ENCODE measurements around the gene SPTA1.
"Not testable (repeated sequence)": the region's sequence is repeated elsewhere in the genome, so short reads cannot be mapped to it uniquely, and the experiment has no call there.

Gene SPTA1

DNA sequence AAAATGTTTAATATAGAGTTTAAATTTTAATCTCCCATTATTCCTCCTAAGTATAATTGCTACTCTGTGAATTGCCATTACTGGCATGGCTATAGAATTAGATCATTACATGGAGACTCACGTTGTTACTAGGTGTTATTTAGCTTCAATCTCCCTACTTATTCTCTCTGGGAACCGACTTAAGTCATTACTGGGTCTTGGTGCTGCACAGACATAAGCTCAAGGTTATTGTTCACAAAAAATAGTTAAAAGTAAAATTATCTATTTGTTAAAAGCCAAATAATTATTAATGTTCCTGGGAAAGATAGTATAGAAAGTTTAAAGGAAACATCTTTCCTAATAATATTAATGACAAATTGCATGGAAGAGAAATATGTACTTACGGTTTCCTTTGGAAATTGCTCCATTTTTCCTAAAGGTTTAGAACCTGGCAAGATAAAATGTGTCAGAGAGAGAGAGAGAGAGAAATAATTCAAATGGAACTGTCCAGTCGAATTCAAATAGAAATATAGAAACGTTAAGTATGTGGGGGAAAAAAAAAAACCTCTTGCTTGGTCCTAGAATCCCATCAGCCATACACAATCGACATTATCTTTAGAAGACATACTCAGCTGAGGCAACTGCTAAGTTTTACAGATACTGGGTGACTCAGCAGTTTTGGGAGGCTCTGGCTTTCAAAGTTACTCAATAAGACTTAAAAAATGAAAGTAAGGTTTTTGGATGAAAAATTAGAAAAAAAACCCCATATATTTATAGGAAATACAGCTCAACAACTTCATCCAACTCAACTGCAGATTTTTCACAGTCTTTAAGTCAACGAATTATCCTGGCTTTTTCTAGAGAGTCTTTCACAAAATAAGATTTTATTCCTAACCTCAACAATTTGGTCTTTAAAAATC, at the start of gene SPTA1:
SPTA1 (minus strand) TSS at position 605 of the 899 bp plus-strand sequence; CDS start at position 407, 198 bp downstream.
- no peak for DNase-seq

DNA sequence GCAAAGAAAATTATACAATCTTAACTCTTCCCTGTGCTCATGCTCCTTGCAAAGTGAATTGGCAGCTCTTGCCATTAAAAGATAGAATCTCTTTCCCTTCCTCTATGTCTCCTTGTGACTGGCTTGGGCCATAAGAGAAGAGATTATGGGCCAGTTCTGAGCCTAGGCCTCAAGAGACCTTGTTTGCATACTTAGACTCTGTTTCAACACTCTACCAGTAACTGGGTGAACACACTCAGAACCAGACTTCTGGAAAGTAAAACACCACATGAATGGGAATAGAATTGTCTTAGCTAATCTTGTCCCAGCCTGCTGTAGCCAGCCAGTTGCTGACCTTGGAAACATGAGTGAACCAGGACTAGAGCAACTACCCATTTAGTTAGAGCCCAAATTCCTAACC, 49.3 kb upstream of the SPTA1 start:
- DNase-seq, result no peak

DNA sequence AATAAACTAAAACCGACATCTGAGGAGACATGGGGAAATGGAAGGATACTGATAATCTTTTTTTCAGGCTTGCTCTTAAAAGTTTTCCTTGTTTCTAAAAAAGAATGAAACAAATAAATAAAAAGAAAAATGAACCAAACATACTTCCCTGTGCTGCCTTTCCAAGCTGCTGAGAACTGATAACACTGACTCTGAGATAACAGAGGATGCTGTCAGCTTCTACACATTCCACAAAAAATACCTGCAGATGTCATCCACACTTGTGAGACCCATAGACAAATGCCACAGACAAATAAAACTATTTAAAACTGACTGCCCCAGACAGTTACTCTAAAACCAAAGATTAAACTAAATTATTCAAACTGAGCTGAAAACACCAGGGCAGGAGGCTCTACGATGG, 46.0 kb upstream of the SPTA1 start:
- no peak for DNase-seq

DNA sequence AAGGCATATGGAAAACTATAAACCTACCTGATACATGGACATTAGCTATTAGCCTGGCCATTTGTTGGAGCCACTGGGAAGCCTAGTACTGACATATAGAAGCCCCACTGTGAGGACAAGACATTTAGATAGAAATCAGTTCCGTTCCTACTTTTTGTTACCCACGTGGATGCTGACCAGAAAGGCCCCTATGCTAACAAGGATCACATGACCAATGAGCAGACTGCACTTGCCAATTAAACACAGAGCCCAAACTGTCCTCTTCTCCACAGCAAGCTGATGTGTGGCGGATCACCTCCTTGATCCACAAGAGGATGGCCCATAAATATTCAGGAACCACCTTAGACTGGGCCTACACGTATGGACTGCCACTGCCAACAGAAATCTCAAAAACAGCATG, 45.2 kb upstream of the SPTA1 start:
- DNase-seq, result no peak

DNA sequence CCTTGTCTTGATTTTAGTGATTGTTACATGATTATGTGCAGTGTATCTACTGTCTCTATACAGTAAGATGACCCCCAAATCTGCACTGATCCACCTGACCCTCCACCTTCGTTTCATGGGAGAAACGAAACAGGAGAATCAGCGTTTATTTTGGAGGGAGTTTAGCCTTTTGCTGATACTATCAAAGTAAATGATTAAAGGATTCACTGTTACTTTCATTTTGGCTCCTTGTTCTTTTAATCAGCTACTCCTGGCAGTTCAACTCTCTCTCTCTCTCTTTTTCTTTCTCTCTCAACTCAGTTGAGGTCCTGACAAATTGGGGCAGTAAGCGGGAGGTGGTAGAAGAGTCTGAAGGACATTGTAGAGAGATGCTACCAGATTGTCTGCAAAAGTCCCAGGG, 43.9 kb upstream of the SPTA1 start:
- DNase-seq, result no peak

DNA sequence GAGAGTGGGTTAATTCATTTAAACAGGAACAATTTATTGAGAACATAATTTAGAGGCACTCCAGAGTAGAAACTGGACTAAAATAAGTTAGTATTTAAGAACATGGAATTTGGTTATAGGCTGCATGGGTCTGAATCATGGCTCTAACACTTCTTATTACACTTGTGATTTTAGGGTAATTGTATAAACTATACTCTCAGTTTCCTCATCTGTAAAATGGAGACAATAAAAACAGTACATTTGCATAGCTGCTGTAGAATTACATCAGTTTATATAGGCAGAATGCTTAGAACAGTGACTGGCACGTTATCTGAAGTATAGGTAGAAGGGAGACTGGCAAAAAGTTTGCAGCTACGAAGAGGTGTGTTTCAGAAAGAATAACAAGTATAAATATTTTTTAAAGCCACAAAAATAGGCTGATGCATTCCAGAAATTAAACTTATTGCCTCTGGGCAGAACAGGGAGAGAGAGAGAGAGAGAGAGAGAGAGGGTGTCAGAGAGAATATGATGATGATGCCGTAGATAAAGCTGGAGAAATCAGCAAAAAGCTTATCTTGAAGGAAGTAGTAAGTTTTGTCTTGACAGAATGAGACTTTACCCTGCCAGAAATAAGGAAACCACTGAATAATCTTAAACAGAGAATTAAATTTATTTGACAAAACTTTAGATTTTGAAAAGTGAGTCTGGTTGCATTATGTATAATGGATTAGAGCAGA, 42.2 kb upstream of the SPTA1 start:
- DNase-seq, result no peak

- DNase-seq, result no peak
Measured at GRCh38 chr1:158724442-158724841, 37.9 kb upstream of the SPTA1 start.

GRCh38 chr1:158720620-158721019, 34.1 kb upstream of the SPTA1 start, which contains the start of gene OR6K3:
Gene OR6K3, minus strand, starts transcription at chr1:158720720. Its CDS starts 2,605 bp downstream, at chr1:158718115.
- no peak for DNase-seq

GRCh38 chr1:158719664-158720063, 33.1 kb upstream of the SPTA1 start:
- no peak for DNase-seq

- DNase-seq, result no peak
Measured at GRCh38 chr1:158717344-158717743, 30.8 kb upstream of the SPTA1 start.

- DNase-seq, result no peak
Measured at GRCh38 chr1:158716335-158716734, 29.8 kb upstream of the SPTA1 start.

GRCh38 chr1:158714754-158715153, 28.2 kb upstream of the SPTA1 start:
- no peak for DNase-seq

- DNase-seq, result no peak
Measured at GRCh38 chr1:158711098-158711497, 24.6 kb upstream of the SPTA1 start.

GRCh38 chr1:158706096-158706495, 19.6 kb upstream of the SPTA1 start:
- DNase-seq, result no peak

DNA sequence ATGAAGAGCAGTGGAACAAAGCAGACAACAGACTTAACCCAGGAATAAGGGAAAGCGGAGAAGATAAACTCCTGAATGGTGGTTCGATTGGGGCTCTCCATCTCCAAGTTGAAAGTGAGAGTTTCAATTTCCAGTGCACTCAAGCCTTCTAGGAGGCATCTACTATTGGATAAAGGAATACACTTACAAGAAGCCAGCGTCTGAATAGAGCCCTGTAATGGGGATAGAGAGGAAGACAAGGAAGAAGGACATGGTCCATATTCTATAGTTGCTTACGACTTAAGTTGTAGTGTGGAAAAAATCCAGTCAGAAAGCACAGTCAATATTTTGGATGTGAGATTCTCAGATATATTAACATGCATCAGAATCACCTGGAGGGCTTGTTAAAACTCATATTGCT, 14.0 kb upstream of the SPTA1 start, which contains the start of gene OR6K2:
OR6K2 (minus strand) TSS at position 101 of the 400 bp plus-strand sequence; CDS start at position 101, 0 bp downstream.
- no peak for DNase-seq

DNA sequence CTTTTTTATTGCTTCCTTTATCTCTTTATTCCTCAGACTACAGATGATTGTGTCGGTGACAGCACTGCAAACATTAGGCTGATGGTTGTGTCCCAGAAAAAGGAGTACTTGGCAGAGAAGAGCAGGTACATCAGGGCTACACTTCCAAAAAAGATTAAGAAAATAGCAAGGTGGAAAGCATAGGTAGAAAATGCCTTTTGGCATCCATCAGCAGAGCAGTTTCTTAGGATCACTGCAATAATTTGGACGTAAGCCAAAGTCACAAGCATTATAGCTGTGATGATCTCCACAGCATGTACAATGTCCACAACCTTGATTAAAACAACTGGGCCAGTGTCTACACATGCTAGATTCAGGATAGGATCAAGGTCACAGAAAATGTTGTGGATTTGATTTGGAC, 8.1 kb upstream of the SPTA1 start:
- no peak for DNase-seq

DNA sequence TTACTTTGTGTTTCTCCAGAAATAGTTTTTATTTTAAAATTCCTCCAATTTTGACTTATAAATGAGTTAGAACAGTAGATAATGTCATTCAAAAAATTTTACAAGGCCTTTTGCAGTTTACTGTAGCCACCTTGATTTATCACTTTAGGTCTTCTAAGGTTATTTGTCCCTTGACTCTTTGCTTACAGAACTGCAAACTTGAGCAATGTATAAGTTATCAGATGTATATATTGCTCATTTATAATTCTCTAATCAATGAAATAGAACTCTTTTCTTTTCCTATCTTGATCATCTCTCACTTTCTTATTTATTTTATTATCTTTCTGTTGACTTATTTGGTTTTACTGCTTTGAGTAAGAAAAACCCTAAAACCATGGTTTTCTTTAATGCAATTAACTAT, 5.8 kb upstream of the SPTA1 start:
- DNase-seq, result no peak

- DNase-seq, result no peak
Measured at GRCh38 chr1:158691907-158692306, 5.4 kb upstream of the SPTA1 start.

DNA sequence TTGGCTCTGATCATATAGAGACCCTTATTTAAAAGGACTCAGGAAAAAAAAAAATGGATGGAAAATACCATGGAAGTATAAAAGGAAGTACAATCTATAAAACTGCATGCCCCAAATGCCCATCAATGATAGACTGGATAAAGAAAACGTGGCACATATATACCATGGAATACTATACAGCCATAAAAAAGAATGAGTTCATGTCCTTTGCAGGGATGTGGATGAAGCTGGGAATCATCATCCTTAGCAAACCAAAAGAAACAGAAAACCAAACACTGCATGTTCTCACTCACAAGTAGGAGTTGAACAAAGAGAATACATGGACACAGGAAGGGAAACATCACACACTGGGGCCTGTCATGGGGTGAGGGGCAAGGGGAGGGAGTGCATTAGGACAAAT, 4.6 kb upstream of the SPTA1 start:
- not testable (repeated sequence) for DNase-seq

GRCh38 chr1:158689875-158690274, 3.4 kb upstream of the SPTA1 start:
- DNase-seq, result no peak

DNA sequence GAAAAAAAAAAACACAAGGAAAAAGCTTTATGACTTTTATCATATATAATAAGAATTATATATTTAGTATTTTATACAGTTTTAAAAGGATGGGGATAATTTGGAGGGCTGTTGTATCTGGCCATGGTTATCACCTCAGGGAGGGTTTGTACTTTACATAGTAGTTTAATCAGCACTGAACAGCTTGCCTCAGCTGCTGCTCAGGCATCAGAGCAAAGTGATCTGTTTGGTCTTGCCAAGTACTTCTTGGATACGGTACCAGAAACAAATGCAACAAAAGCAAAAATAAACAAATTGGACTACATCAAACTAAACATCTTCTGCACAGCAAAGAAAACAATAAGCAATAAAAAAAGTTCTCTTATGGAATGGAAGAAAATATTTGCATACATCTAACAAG, 2.6 kb upstream of the SPTA1 start:
- DNase-seq, result no peak

- DNase-seq, result not testable (repeated sequence)
Measured at GRCh38 chr1:158688343-158688742, 1.8 kb upstream of the SPTA1 start.

DNA sequence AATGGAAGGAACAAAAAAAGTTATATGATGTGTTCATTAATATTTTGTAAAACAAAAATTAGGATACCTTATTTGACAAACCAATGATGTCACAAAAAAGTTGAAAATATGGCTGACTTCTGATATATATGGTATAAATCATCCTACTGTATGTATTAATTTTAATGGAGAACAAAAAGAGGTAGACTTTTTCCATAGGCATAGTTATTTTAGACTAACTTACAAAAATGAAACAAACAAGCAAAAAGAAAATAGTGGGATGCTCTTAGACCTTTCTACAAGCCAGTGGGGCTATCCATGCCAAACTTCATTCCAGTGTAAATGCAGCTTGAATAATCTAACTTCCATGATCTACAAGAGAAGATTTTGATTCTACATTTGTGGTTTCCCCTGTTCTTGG, 522 bp upstream of the SPTA1 start:
- DNase-seq, result no peak

DNA sequence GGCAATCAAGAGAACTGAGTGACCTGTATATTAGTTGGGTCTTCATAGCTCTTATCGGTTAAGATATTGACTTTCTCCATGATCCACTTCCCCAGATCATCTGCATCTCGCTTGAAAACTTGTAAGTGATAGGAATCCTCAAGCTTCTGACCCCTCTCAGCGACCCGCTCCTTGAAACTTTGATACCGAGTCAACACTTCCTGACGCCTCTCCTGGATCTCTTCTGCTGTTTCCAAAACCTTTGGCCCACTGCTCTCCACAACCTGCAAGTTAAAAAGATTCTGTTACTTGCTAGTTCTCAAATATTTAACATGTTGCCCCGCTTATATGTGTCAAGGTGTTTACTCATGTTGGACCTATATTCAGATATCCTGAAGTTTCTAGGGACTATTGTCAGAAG, 1.4 kb downstream of the SPTA1 start:
- DNase-seq, result no peak
